MG63 (cell line): ENCODE results near the gene PHF13. TPM values are rescaled to one million over a fixed set of nuclear protein-coding genes. Genes with fewer than 3 reads are reported as not detected.
A peak's percentile ranks its signal among the peaks of the same experiment; 100 is the strongest.

Source experiments
- DNase-seq: peaks from one replicate; pipeline ENCODE4 v3.0.0-alpha.2; 2020
- H3K27me3 ChIP-seq: fragments of 250-450 bp; sonication (Bioruptor Pico); 2 replicates; pipeline ENCODE4 v1.5.1; 2020; ENCODE audit warnings: mild to moderate bottlenecking, moderate library complexity
- H3K36me3 ChIP-seq: fragments of 250-450 bp; sonication (Bioruptor Pico); 2 replicates; pipeline ENCODE4 v1.5.1; 2020; ENCODE audit warnings: mild to moderate bottlenecking, moderate library complexity
- H3K4me3 ChIP-seq: fragments of 250-450 bp; sonication (Bioruptor Pico); 2 replicates; pipeline ENCODE4 v1.5.1; 2020; ENCODE audit warnings: mild to moderate bottlenecking, moderate library complexity
- H3K9me3 ChIP-seq: fragments of 250-450 bp; sonication (Bioruptor Pico); 2 replicates; pipeline ENCODE4 v1.5.1; 2020; ENCODE audit warnings: mild to moderate bottlenecking, moderate library complexity
- total RNA-seq: library from RNA; depleted of rRNA; stranded (reverse); fragments of >200 nt; shearing (Covaris generic); gene quantifications from 2 replicates; pipeline ENCODE4 v1.2.3, GENCODE V29; 2014; ENCODE audit warnings: low replicate concordance

The PHF13 gene
- total RNA-seq, 1 experiment from 2014 or later = 20.0 TPM

- Histone ChIP-seq H3K9me3 (no peaks in the 10 kb centered on the region), H3K4me3 (peak overlapping the region; percentile 67), H3K36me3 (peaks cover 40% of the 10 kb centered on the region), H3K27me3 (no peaks in the 10 kb centered on the region)
- DNase-seq = no peak
These were observed 1.6 kb downstream of the PHF13 start for GRCh38 chr1:6614929-6615785.

GRCh38 chr1:6619045-6619444 lies 5.5 kb downstream of the PHF13 start:
- no peak overlapping the region for H3K4me3 ChIP-seq
- no peaks in the 10 kb centered on the region for H3K27me3 ChIP-seq
- DNase-seq = no peak
- H3K9me3 ChIP-seq = no peaks in the 10 kb centered on the region
- H3K36me3 ChIP-seq = peaks cover 74% of the 10 kb centered on the region

GRCh38 chr1:6621429-6622391 lies 8.2 kb downstream of the PHF13 start:
- Histone ChIP-seq H3K9me3 (no peaks in the 10 kb centered on the region), H3K4me3 (no peak overlapping the region), H3K27me3 (no peaks in the 10 kb centered on the region), H3K36me3 (peaks cover 80% of the 10 kb centered on the region)
- no peak for DNase-seq

- Histone ChIP-seq H3K9me3 (no peaks in the 10 kb centered on the region), H3K4me3 (no peak overlapping the region), H3K27me3 (no peaks in the 10 kb centered on the region), H3K36me3 (peaks cover 79% of the 10 kb centered on the region)
- no peak for DNase-seq
These were observed 9.0 kb downstream of the PHF13 start for GRCh38 chr1:6622396-6623152.

- DNase-seq = no peak
- Histone ChIP-seq H3K9me3 (no peaks in the 10 kb centered on the region), H3K27me3 (no peaks in the 10 kb centered on the region), H3K4me3 (no peak overlapping the region), H3K36me3 (peaks cover 72% of the 10 kb centered on the region)
These were observed 9.9 kb downstream of the PHF13 start for GRCh38 chr1:6623269-6623965.

GRCh38 chr1:6624710-6625583 lies 11.4 kb downstream of the PHF13 start, which contains the start of gene THAP3:
Gene THAP3, plus strand, starts transcription at chr1:6624868. Its CDS starts 351 bp downstream, at chr1:6625219.
- DNase-seq = peak; percentile 80
- Histone ChIP-seq H3K27me3 (no peaks in the 10 kb centered on the region), H3K36me3 (peaks cover 65% of the 10 kb centered on the region), H3K4me3 (peak within 1 kb of the TSS; percentile 61), H3K9me3 (no peaks in the 10 kb centered on the region)

GRCh38 chr1:6625584-6626149 lies 12.1 kb downstream of the PHF13 start:
- peak; percentile 10 for DNase-seq
- H3K36me3 ChIP-seq = peaks cover 61% of the 10 kb centered on the region
- peak overlapping the region; percentile 61 for H3K4me3 ChIP-seq
- no peaks in the 10 kb centered on the region for H3K9me3 ChIP-seq
- no peaks in the 10 kb centered on the region for H3K27me3 ChIP-seq

- H3K9me3 ChIP-seq = no peaks in the 10 kb centered on the region
- H3K27me3 ChIP-seq = no peaks in the 10 kb centered on the region
- H3K36me3 ChIP-seq = peaks cover 51% of the 10 kb centered on the region
- H3K4me3 ChIP-seq = no peak overlapping the region
- DNase-seq = no peak
These were observed 13.5 kb downstream of the PHF13 start for GRCh38 chr1:6627031-6627430.

GRCh38 chr1:6627841-6628545 lies 14.5 kb downstream of the PHF13 start:
- Histone ChIP-seq H3K4me3 (no peak overlapping the region), H3K9me3 (no peaks in the 10 kb centered on the region), H3K27me3 (no peaks in the 10 kb centered on the region), H3K36me3 (peaks cover 49% of the 10 kb centered on the region)
- no peak for DNase-seq

GRCh38 chr1:6628971-6629479 lies 15.5 kb downstream of the PHF13 start:
- H3K4me3 ChIP-seq = no peak overlapping the region
- peaks cover 39% of the 10 kb centered on the region for H3K36me3 ChIP-seq
- no peaks in the 10 kb centered on the region for H3K27me3 ChIP-seq
- H3K9me3 ChIP-seq = no peaks in the 10 kb centered on the region
- no peak for DNase-seq

- Histone ChIP-seq H3K4me3 (no peak overlapping the region), H3K9me3 (no peaks in the 10 kb centered on the region), H3K27me3 (no peaks in the 10 kb centered on the region), H3K36me3 (peaks cover 38% of the 10 kb centered on the region)
- no peak for DNase-seq
These were observed 16.5 kb downstream of the PHF13 start for GRCh38 chr1:6630027-6630426.

- H3K27me3 ChIP-seq = no peaks in the 10 kb centered on the region
- DNase-seq = no peak
- peaks cover 47% of the 10 kb centered on the region for H3K36me3 ChIP-seq
- no peaks in the 10 kb centered on the region for H3K9me3 ChIP-seq
- H3K4me3 ChIP-seq = no peak overlapping the region
These were observed 17.5 kb downstream of the PHF13 start for GRCh38 chr1:6631058-6631457.

- peaks cover 50% of the 10 kb centered on the region for H3K36me3 ChIP-seq
- H3K27me3 ChIP-seq = no peaks in the 10 kb centered on the region
- H3K4me3 ChIP-seq = no peak overlapping the region
- DNase-seq = no peak
- no peaks in the 10 kb centered on the region for H3K9me3 ChIP-seq
These were observed 19.3 kb downstream of the PHF13 start for GRCh38 chr1:6632588-6633514.
